Measurements from ENCODE around the gene BEND4.

- TF ChIP-seq POLR2A (IDR thresholded peaks at IDR 0.05; ENCODE audit: low read depth) = no peak
- TF ChIP-seq CTCF (IDR thresholded peaks at IDR 0.05) = no peak
- no peak for TF ChIP-seq POLR2AphosphoS5 (IDR thresholded peaks at IDR 0.05)
Observed at GRCh38 chr4:42149004-42149403, 3.5 kb downstream of the BEND4 start.

All from esophagus muscularis mucosa (tissue), 3 donors.